ENCODE data around the gene ZCCHC17. TPM values are rescaled to one million over a fixed set of nuclear protein-coding genes. Genes with fewer than 3 reads are reported as not detected.
A peak's percentile ranks its signal among the peaks of the same experiment; 100 is the strongest.

Gene ZCCHC17
- total RNA-seq, 1 experiment from 2014 or later = 30.2 TPM

DNA sequence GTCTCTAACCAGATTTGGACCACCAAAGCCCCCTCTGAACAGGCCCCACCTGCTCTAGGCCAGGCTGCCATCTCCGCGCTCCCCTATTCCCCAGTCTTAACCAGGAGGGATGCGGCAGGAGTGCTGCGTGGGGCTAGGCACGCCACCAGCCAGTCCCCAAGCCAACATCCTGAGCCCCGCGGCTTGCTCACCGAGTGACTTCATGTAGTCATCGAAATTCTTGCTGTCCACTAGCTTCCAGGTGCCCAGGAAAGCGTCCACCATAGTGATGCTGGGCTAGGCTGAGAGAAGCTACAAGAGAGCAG lies 75.9 kb downstream of the ZCCHC17 start:
- H2AFZ ChIP-seq (ENCODE audit: low read length) = peak overlapping the region; percentile 86
- H3K9me2 ChIP-seq (replicated peaks; ENCODE audit: low read length) = no peaks in the 10 kb centered on the region
- peak overlapping the region; percentile 60 for H3K4me3 ChIP-seq (ENCODE audit: low read length)
- intact Hi-C loops (cut with micrococcal nuclease) = no loop called here
- H3K9me3 ChIP-seq (ENCODE audit: low read length) = no peaks in the 10 kb centered on the region
- no peaks in the 10 kb centered on the region for H3F3A ChIP-seq (ENCODE audit: low read length, unreplicated experiment)
- no peak overlapping the region for H3K9ac ChIP-seq (ENCODE audit: low read length)
- no peak overlapping the region for H3K27ac ChIP-seq (ENCODE audit: low read length)
- no peak for ATAC-seq
- no peaks in the 10 kb centered on the region for H4K20me1 ChIP-seq (ENCODE audit: low read length)
- CTCF ChIA-PET = interaction anchor here (0.6 to 1.8 kb wide), 3 partner anchors 22 to 187 kb away, joined by 3 to 22 read pairs (median 6); no protein-coding TSS in a partner anchor
- DNase-seq = no peak
- no peaks in the 10 kb centered on the region for H3K27me3 ChIP-seq (ENCODE audit: low read length)
- peaks cover 37% of the 10 kb centered on the region for H3K4me1 ChIP-seq (ENCODE audit: insufficient read depth, low read length)
- no peaks in the 10 kb centered on the region for H3K79me2 ChIP-seq (ENCODE audit: low read length)
- BruUV-seq (replicated peaks) = no TSS peak
- H3K36me3 ChIP-seq (ENCODE audit: low read depth, low read length) = no peaks in the 10 kb centered on the region
- peak overlapping the region; percentile 95 for H3K4me2 ChIP-seq (ENCODE audit: low read length)
- TF ChIP-seq, protein P1, sequence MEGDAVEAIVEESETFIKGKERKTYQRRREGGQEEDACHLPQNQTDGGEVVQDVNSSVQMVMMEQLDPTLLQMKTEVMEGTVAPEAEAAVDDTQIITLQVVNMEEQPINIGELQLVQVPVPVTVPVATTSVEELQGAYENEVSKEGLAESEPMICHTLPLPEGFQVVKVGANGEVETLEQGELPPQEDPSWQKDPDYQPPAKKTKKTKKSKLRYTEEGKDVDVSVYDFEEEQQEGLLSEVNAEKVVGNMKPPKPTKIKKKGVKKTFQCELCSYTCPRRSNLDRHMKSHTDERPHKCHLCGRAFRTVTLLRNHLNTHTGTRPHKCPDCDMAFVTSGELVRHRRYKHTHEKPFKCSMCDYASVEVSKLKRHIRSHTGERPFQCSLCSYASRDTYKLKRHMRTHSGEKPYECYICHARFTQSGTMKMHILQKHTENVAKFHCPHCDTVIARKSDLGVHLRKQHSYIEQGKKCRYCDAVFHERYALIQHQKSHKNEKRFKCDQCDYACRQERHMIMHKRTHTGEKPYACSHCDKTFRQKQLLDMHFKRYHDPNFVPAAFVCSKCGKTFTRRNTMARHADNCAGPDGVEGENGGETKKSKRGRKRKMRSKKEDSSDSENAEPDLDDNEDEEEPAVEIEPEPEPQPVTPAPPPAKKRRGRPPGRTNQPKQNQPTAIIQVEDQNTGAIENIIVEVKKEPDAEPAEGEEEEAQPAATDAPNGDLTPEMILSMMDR (conservative IDR thresholded peaks at IDR 0.05; ENCODE audit: low read depth, low read length) = no peak
- TF ChIP-seq EZH2phosphoT487 (IDR thresholded peaks at IDR 0.05; ENCODE audit: borderline replicate concordance, low read length) = no peak
- TF ChIP-seq EZH2 (IDR thresholded peaks at IDR 0.05; ENCODE audit: low read length, unreplicated experiment) = no peak
- POLR2A ChIA-PET (ENCODE audit: unreplicated experiment) = interaction anchor here (0.5 kb wide), 1 partner anchor 340 kb away, joined by 3 read pairs; no protein-coding TSS in a partner anchor

DNA sequence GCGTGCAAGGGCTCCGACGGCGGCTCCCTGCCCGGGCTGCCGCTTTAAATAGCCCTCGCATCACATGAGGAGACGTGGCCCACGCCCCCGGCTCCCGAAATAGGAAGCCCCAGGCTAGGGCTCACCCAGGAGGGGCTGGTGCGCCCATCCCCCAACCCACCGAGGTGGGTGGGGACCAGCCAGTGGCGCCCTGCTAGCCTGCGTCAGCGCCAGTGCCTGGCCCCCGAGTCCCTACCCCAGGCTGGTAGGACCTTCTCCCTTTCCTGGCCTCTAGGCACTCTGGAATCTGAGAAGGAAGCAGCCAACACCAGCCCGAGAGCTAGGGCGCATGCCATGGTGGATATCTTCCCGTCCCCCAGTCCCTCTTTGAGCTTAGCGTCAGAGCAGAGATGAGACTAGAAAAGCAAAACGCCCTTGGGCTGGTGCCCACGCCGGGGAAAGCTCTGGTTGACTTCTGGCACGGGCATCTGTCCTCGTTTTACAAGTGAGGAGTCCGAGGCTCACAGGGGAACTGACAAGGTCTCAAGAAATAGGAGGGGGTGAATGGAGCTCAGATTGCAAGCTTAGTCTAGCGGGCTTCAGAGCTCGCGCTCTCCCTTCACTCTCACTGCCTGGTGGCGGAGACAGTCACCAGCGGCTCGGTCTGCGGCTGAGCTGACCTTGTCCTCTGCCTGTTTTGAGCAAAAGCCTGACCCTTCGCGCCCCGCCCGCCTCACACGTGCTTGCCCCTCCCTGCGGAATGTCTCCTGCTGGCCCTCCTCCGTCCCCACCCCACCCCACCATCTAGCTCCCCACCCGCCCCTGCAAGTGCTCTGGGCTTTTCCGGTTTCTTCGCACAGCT lies 76.4 kb downstream of the ZCCHC17 start, which contains the start of gene FABP3:
Gene FABP3, minus strand, starts transcription at position 21 of the 841 bp plus-strand sequence. CDS start 62 bp downstream, outside the sequence.
- TF ChIP-seq, protein P1 (conservative IDR thresholded peaks at IDR 0.05; ENCODE audit: low read depth, low read length) = no peak
- TF ChIP-seq EZH2 (IDR thresholded peaks at IDR 0.05; ENCODE audit: low read length, unreplicated experiment) (no peak), EZH2phosphoT487 (IDR thresholded peaks at IDR 0.05; ENCODE audit: borderline replicate concordance, low read length) (no peak)
- H3K9me2 ChIP-seq (replicated peaks; ENCODE audit: low read length) = no peaks in the 10 kb centered on the region
- ChIA-PET CTCF (interaction anchor here (0.6 to 1.8 kb wide), 6 partner anchors 21 to 1106 kb away, joined by 3 to 22 read pairs (median 5); no protein-coding TSS in a partner anchor), POLR2A (ENCODE audit: unreplicated experiment) (interaction anchor here (0.5 to 0.6 kb wide), 3 partner anchors 12 to 650 kb away, joined by 4 to 17 read pairs (median 14); partner anchors contain the start of genes MATN1 and PEF1)
- no peaks in the 10 kb centered on the region for H3K27me3 ChIP-seq (ENCODE audit: low read length)
- H3K9me3 ChIP-seq (ENCODE audit: low read length) = no peaks in the 10 kb centered on the region
- TSS peak; percentile 46 for BruUV-seq (replicated peaks)
- no peaks in the 10 kb centered on the region for H4K20me1 ChIP-seq (ENCODE audit: low read length)
- DNase-seq (peak; percentile 46), ATAC-seq (peak; percentile 65)
- peak within 1 kb of the TSS; percentile 86 for H2AFZ ChIP-seq (ENCODE audit: low read length)
- peak within 1 kb of the TSS; percentile 95 for H3K4me2 ChIP-seq (ENCODE audit: low read length)
- intact Hi-C loops (cut with micrococcal nuclease) = no loop called here
- peak within 1 kb of the TSS; percentile 60 for H3K4me3 ChIP-seq (ENCODE audit: low read length)
- H3K9ac ChIP-seq (ENCODE audit: low read length) = peak within 1 kb of the TSS; percentile 39
- peaks cover 38% of the 10 kb centered on the region for H3K4me1 ChIP-seq (ENCODE audit: insufficient read depth, low read length)
- H3K36me3 ChIP-seq (ENCODE audit: low read depth, low read length) = no peaks in the 10 kb centered on the region
- H3K27ac ChIP-seq (ENCODE audit: low read length) = peak within 1 kb of the TSS; percentile 6; the same call in 1 of the 2 replicates
- H3K79me2 ChIP-seq (ENCODE audit: low read length) = no peaks in the 10 kb centered on the region
- H3F3A ChIP-seq (ENCODE audit: low read length, unreplicated experiment) = no peaks in the 10 kb centered on the region

Measured in PC-3 (cell line).